ENCODE measurements around the gene AHNAK2.

The AHNAK2 gene

DNA sequence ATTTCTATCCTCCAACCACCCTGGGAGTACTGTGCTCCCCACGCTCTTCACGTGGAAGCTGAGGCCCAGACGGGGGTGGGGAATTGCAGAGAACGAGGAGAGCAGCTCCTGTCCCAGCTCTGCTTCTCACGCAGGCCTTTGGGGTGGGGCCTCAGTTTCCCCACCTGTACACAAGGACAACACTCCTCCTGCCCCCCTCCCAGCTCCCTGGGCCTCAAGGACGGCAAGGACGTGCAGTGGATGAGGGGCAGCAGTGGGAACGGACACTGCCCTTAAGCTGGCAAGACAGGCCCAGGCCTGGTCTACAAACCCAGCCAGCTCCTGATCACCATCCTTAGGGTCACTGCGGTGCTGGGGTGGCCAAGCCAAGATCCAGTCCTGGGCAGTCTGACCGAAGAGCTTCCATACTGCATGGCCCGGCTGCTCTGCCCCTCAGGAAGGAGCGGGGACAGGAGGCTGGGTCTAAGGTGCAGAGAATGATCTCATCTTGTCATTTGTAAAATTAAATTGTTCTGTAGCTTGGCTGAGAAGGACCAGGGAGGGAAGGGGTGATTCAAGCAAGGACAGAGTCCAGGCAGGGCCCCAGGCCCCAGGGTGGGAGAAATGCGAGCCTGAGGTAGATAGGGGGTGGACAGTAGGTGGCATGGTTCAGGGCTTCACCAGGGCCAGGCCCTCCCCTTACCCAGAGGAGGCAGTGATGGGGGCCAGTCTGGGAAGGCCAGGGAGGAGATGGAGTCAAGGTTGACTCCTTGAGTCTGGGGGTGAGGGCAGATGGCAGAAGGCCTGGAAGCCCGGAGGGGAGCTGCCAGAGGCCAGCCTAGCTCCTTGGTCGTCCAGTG, 6.1 kb upstream of the AHNAK2 start:
- DNase-seq = no peak

- DNase-seq = no peak
These were observed 5.1 kb upstream of the AHNAK2 start for GRCh38 chr14:104983231-104983721.

DNA sequence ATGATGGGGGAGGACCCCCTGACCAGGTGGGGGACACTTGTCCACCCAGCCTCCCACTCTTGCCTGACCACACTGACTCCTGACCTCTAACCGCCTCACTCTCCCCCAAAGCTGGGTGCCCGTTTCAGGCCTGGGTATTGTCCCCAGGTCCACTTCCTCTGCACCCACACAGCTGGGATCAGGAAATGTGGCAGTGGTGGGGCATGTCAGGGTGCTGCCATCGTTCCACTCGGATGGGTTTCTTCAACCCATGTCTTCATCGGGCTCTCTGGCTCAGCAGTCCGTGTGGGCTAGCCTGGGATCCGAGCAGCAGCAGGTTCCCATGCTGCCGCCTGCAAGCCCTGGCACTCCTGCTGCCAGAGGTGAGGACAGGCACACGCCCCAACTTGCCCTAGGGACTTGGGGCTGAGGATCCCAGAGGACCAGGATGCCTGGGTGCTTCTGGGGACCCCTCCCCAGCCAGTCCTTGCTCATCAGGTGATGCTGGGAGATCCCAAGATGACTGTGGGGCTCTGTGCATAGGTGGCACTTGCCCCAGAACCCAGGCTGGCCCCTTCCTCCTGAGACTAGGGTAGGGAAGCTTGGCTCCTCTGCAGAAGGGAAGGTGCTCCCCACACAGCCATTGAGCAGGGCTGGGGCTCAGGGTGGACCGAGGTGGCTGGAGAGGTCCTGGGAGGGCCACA, 4.5 kb upstream of the AHNAK2 start:
- DNase-seq = no peak

DNA sequence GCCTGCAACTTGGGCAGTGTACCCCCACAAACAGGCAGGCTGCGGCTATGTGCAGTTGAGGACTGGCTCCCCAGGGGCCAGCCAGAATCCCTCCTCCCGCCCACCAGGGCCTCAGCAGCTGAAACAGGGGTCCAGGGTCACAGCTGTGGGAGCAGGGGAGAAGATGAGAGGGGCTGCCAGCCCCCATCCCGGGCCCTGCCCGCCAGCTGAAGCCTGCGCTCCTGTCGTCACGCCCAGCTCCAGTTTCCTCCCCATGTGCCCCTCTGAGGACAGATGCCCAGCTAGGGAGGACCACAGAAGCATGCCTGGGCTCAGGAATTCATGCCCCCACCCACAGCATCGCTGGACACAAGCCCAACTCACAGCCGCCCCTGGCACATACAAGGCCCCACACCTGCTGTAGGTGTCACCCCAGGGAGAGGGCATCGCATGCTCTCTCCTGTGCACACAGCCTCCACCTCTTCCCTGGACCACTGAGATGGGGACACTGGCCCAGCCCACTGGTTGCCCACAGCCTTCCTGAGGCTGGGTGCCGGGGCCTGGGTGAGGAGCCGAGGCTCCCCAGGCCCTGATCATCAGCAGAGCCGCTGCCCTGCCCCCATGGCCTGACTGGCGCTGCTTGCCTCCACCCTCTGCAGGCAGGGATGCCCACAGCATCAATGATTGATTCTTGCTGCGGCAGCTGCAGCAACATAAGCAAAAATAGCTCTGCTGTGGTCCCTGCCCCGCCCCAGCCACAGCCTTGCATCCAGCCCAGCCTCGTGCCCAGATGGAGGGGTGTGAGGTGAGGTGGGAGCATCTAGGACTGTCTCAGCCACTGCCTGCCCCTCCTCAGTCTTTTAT, 3.7 kb upstream of the AHNAK2 start:
- no peak for DNase-seq

DNA sequence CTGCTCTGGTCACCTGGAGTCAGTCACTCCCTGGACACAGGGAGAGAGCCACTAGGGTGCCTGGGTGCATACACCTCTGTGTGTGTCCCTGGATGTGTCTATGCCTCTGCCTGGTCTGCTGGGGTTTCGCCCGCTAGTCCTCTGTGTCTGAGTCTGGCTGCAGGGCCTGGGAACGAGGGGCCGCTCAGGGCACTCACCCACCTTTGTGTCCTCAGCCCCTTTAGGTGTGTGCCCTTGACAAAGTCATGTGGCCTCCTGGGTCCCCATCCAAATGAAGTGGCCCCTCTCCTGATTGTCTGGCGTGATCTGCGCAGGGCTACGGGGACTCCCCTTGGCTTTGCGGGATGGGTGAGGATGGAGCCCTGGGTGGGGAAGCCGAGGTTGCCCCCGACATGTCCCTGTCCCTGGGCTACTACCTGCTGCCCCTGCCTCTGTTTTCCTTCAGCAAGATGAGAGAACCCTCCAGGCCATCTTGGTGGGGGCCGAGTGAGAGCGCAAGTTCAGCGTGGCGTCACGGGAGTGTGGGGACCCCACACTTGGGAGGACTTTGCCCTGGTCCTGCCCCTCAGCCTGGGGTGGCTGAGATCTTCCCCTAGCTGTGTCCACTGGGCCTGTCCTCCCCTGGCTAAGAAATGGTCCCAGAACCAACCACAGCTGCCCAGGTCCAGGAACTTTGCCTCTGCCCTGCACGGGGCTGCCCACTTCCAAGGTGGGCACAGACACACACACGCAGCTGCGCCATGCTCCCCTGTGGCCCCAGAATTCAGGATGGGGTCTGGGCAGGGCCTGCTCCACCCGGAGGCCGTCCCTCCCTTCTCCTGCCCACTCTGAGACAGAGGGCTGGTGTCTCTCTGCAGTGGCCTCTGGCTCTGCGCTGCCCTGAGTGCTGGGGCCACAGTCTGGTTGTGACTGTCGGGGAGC, 2.7 kb upstream of the AHNAK2 start:
- DNase-seq = no peak

GRCh38 chr14:104979758-104980610, 1.8 kb upstream of the AHNAK2 start:
- no peak for DNase-seq

GRCh38 chr14:104978746-104979691, 845 bp upstream of the AHNAK2 start:
- no peak for DNase-seq

- peak; percentile 19 for DNase-seq
These were observed 1.0 kb downstream of the AHNAK2 start for GRCh38 chr14:104977008-104977680.

DNA sequence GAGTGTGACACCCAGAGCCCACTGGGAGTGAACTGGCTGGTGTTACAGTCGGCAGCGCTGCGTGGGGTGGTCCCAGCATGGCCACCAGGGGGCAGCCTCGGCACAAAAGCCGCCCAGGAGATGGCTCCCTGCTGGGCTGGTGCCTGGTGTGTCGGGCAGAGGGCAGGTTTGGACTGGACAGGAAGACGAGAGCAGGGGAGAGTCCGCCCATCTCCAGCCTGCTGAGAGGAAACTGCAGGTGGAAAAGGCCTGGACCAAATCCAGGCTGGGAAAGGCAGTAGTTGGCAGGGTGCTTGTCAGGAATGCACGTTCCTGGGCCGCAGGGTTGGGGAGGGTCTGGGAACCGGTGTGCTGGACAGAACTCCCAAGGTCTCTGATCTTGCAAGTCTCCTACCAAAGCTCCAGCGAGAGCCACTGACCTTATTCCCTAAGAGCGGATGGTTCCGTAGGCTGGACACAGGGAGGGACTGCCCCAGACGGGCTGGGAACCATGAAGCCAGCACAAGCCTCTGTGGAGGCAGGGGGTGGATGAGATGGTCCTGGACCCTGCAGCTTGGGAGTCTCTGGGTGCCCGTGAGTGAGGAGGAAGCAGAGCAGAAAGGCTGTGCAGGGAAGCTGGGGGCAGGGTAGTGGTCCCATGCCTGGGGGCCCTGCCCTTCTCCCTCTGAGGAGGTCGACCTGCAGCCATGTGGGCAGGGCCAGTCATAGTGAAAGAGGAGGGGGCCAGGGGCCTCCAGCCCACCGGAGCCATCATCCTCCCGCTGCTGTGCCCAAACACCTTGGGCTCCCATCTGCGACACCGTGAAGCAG, 1.8 kb downstream of the AHNAK2 start:
- DNase-seq = peak; percentile 92

- no peak for DNase-seq
These were observed 2.5 kb downstream of the AHNAK2 start for GRCh38 chr14:104975481-104976197.

- DNase-seq = peak; percentile 13
These were observed 3.3 kb downstream of the AHNAK2 start for GRCh38 chr14:104974665-104975390.

- DNase-seq = no peak
These were observed 4.0 kb downstream of the AHNAK2 start for GRCh38 chr14:104974146-104974541.

- DNase-seq = no peak
These were observed 4.6 kb downstream of the AHNAK2 start for GRCh38 chr14:104973385-104974145.

GRCh38 chr14:104973135-104973384, 5.1 kb downstream of the AHNAK2 start:
- no peak for DNase-seq

GRCh38 chr14:104972301-104973134, 5.7 kb downstream of the AHNAK2 start:
- no peak for DNase-seq

All from activated T-cell treated with anti-CD3 and anti-CD28 coated beads, Interleukin-2, amount 50 U/mL, for 1 hour (primary cell).